HL-60 (cell line): ENCODE measurements around the gene PAFAH1B2.

ENCODE experiments used
- GABPA ChIP-seq: IDR thresholded peaks from 2 replicates; pipeline ENCODE4 v1.6.1; 2012; ENCODE audit warnings: low read depth
- POLR2AphosphoS5 ChIP-seq: IDR thresholded peaks from 2 replicates; pipeline ENCODE4 v1.6.1; 2012; ENCODE audit warnings: low read depth
- SPI1 ChIP-seq: IDR thresholded peaks from 2 replicates; pipeline ENCODE4 v1.6.1; 2012; ENCODE audit warnings: low read depth, mild to moderate bottlenecking, borderline replicate concordance
- TF ChIP-seq, protein P1 (sequence below): IDR thresholded peaks from one replicate; pipeline ENCODE4 v1.5.1; 2011; ENCODE audit warnings: low read length, control low read depth, inconsistent platforms; ENCODE audit not compliant: insufficient read depth
- TF ChIP-seq, protein P2 (sequence below): IDR thresholded peaks from 2 replicates; pipeline ENCODE4 v1.6.1; 2012; ENCODE audit warnings: low read depth; ENCODE audit not compliant: insufficient replicate concordance

DNA sequence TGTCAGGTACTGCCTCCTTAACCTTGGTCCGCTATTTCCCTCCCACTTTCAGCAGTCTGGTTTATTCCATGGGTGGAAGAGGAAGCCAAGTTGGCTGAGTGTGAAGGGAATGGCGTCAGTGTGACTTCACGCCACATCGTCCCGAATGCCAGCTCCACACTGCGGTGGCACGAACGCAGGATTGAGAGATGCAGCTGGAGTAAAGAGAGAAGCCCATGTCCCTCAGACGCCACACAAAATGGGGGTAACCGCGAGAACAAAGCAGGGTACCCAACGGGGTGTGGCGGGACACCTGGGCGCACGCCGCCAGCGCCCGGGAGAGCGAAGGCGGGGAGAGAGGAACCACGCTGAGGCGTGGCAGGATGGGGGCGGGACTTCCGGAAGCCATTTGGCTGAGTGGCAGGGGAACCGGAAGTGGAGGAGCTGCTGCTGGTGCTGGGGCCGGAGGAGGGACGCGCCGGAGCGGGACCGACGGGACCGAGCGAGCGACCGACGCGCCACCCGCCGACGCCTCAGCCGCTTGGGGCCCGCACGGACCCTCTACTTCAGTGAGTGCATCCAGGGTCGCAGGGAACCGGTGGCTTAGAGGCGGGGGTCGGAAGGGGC is at the start of gene PAFAH1B2:
- TF ChIP-seq, protein P1, sequence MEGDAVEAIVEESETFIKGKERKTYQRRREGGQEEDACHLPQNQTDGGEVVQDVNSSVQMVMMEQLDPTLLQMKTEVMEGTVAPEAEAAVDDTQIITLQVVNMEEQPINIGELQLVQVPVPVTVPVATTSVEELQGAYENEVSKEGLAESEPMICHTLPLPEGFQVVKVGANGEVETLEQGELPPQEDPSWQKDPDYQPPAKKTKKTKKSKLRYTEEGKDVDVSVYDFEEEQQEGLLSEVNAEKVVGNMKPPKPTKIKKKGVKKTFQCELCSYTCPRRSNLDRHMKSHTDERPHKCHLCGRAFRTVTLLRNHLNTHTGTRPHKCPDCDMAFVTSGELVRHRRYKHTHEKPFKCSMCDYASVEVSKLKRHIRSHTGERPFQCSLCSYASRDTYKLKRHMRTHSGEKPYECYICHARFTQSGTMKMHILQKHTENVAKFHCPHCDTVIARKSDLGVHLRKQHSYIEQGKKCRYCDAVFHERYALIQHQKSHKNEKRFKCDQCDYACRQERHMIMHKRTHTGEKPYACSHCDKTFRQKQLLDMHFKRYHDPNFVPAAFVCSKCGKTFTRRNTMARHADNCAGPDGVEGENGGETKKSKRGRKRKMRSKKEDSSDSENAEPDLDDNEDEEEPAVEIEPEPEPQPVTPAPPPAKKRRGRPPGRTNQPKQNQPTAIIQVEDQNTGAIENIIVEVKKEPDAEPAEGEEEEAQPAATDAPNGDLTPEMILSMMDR, result no peak
- TF ChIP-seq POLR2AphosphoS5 (peak; percentile 93), SPI1 (peak; percentile 59; the same call in 1 of the 2 replicates), GABPA (peak; percentile 92)
- TF ChIP-seq, protein P2, sequence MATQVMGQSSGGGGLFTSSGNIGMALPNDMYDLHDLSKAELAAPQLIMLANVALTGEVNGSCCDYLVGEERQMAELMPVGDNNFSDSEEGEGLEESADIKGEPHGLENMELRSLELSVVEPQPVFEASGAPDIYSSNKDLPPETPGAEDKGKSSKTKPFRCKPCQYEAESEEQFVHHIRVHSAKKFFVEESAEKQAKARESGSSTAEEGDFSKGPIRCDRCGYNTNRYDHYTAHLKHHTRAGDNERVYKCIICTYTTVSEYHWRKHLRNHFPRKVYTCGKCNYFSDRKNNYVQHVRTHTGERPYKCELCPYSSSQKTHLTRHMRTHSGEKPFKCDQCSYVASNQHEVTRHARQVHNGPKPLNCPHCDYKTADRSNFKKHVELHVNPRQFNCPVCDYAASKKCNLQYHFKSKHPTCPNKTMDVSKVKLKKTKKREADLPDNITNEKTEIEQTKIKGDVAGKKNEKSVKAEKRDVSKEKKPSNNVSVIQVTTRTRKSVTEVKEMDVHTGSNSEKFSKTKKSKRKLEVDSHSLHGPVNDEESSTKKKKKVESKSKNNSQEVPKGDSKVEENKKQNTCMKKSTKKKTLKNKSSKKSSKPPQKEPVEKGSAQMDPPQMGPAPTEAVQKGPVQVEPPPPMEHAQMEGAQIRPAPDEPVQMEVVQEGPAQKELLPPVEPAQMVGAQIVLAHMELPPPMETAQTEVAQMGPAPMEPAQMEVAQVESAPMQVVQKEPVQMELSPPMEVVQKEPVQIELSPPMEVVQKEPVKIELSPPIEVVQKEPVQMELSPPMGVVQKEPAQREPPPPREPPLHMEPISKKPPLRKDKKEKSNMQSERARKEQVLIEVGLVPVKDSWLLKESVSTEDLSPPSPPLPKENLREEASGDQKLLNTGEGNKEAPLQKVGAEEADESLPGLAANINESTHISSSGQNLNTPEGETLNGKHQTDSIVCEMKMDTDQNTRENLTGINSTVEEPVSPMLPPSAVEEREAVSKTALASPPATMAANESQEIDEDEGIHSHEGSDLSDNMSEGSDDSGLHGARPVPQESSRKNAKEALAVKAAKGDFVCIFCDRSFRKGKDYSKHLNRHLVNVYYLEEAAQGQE, result peak; percentile 50
